GM19455 (cell line): ENCODE measurements around the gene ECHDC1.
A peak's percentile ranks its signal among the peaks of the same experiment; 100 is the strongest.

Experiments used
- ATAC-seq: cut with Tn5 transposase; IDR thresholded peaks from one replicate; pipeline ENCODE4 v1.9.1; 2021; ENCODE audit not compliant: unreplicated experiment

Gene ECHDC1

GRCh38 chr6:127290391-127291265 lies 52.8 kb downstream of the ECHDC1 start:
- ATAC-seq, result peak; percentile 0

DNA sequence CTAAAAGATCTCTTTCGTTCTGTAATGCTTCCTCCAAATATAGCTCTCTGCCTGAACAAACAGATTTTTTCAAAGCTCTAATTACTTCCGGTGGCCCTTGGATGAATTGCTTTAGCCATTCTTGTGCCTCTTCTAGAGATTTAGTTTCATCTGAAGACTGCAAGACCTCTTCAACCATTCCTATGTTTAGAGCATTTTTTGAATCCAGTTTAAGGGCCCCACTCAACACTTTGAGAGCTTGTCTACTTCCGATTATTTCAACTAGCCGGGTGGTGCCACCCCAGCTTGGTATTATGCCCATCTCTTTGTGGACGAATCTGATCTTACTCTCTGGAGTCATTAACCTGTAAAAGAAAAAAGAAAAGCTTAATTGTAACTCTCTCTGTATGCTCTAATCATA lies 53.5 kb downstream of the ECHDC1 start:
- ATAC-seq, result no peak

DNA sequence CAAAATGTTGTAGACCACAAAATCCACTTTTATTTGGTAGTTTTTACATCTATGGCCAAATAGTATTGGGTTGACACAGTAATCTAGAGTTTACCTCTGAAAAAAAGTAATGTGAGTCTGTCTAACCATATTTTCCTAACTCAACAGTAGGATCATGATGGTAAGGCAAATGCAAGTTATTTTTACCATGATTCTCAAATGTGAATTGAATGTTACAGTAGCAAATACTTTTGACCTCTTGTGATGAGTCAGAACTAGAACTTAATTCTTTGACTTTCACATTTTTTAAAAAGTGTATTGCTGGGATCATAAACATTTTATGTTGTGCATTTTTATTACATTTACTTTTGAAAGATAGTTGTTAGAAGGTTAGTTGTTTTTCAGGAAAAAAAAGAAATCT lies 54.7 kb downstream of the ECHDC1 start:
- ATAC-seq, result no peak

DNA sequence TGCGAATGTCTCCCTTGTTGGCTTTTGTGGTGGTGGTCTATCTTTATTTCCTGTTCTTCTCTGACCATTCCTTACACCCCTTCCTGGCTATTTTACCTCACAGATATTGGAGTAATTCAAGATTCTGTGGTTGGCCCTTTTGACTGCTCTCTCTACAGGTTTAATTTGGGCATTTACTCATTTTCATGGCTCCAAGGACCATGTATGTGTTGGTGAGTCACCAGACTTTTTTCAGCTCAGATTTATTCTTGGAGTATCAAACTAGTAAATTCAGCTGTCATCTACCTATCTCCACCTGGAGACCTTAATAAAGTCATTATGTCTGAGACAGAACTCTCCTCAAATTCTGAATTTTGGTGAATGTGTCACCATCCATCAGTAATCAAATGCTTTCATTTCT lies 61.2 kb downstream of the ECHDC1 start:
- no peak for ATAC-seq

GRCh38 chr6:127279815-127280214 lies 63.6 kb downstream of the ECHDC1 start:
- ATAC-seq, result no peak

GRCh38 chr6:127277878-127278843 lies 65.2 kb downstream of the ECHDC1 start:
- no peak for ATAC-seq

DNA sequence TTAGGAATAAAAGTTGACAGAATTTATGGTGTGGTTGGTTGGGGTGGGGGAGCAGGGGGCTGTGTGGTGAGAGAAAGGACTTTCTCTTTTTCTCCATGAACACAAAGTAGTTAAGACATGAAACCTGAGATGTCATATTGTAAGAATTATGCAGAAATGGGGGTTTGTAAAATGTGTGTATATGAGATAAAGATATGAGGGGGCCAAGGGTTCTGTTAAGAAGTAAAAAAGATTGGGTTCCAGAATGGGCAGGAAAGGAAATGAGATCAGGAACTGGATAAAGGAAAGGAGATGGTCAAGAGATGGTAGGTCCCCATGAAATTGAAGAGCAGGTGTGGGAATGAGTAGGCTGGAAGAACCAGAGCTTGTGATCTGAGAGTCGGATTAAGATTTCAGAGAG lies 67.1 kb downstream of the ECHDC1 start:
- no peak for ATAC-seq

DNA sequence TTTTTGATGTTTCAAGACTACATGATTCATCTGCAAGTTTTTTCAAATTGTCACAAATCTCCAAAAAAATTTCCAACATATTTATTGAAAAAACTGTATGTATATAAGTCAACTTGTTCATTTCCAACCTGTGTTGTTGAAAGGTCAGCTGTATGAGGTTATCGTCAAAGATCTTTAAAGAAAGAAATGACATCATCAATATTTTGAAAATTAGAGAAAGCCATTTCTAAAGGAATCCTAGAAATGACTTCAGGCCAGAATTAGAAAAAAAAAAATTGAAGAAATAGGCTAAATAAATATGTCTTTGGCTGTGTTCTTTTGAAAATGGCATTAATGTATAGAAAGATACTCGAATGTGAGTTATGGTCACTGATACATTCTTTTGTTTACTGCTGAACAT lies 69.9 kb downstream of the ECHDC1 start:
- no peak for ATAC-seq

GRCh38 chr6:127272576-127272975 lies 70.8 kb downstream of the ECHDC1 start:
- ATAC-seq, result no peak

- ATAC-seq, result peak; percentile 0
These were observed 75.5 kb downstream of the ECHDC1 start for GRCh38 chr6:127267646-127268625.

DNA sequence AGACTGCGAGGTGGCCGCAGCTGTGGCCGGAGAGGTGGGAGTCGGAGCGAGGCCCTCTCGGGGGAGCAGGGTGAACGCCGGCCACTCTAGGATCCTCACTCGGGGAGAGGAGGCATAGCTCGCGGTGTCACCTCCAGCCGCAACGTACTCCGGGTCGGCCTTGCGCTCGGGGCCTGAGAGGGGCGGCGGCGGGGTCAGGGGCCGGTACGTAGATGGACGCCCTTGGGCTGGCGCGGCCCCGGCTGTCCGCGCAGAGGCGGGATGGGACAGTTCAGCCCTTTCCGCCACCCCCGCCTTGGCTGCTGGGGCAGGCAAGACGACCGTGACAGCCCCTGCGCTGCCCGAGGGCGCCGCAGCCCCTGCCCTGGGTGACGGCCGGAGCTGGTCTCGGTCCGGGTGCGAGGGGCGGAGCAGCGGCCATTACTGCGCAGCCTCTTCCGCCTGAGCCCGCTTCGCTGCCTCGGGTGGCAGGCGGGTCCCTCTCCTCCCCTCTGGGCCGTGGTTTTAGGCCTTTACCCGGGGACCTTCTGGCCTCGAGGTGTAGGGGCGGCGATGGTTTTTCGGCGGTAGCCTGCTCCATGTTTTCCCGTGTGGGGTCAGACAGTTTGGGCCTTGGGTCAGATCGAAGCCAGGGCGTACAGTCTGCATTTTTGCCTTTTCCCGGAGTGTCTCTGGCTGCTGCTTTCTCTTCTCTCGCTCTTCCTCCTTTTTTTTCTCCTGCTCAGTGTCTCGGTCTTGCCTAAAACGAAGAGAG lies 76.3 kb downstream of the ECHDC1 start:
- peak; percentile 82 for ATAC-seq

- peak; percentile 85 for ATAC-seq
These were observed 77.1 kb downstream of the ECHDC1 start, which contains the start of gene RNF146 for GRCh38 chr6:127266178-127266891. TSS of gene RNF146 (plus strand) at chr6:127266864. CDS start at chr6:127280339, 13,475 bp downstream.

DNA sequence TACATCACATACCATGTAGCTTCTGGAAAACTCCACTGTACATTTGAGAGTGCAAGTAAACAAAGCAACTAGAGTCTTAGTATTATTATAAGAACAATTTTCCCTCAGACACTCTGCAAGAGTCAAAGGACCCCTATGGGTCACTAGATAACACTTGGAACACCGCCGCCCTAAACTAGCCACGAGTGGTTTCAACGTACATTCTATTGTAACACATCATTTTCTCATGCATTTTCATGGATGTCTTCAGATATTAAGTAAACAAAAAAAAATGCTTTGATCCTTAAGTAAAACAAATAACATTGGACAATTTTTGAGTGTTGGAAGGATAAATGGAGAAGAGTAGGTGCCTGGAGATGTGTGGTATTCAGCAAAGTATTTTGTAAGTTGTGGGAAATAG lies 79.9 kb downstream of the ECHDC1 start:
- no peak for ATAC-seq

DNA sequence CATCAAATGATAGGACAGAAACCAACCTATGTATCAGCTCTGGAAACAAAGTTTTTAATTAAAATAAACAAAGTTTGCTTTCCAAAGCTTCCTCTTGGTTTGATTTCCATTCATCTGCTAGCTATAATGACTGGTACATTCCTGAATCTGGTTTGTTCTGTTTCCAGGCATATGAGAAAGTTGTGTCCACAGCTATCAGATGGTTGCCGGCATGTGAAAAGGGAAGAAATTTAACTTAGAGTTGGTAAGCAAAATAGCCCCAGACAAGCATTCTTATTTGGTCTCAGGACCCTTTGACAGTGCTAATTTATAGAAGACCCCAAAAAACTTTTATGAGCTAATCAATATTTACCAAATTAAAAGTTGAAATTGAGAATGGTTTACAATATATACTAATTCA lies 80.5 kb downstream of the ECHDC1 start:
- ATAC-seq, result no peak

DNA sequence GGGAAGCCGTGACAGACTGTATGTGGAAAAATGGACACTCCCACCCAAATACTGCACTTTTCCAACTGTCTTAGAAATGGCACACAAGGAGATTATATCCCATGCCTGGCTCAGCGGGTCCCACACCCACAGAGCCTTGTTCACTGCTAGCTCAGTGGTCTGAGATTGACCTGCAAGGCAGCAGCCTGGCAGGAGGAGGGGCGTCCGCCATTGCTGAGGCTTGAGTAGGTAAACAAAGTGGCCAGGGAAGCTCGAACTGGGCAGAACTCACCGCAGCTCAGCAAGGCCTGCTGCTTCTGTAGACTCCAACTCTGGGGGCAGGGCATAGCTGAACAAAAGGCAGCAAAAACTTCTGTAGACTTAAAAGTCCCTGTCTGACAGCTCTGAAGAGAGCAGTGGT lies 88.1 kb downstream of the ECHDC1 start:
- ATAC-seq, result no peak

DNA sequence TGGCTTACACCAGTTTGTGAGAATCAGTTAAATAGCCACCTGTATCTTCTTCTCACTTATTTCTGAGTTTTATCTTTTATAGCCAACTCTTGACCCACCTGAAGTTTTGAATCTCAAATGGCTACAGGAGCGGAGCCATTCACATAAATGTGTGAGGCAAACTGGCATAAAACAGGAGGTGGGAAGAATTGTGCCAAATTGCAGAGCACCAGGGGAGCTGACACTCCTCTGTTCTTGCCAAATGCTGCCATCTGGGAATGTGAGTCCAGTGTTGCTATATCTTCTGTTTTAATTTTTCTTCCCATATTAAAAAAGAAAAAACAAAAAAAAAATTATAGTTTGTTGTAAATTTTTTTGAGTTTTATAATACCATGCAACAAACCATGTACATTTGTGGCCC lies 93.8 kb downstream of the ECHDC1 start:
- no peak for ATAC-seq

DNA sequence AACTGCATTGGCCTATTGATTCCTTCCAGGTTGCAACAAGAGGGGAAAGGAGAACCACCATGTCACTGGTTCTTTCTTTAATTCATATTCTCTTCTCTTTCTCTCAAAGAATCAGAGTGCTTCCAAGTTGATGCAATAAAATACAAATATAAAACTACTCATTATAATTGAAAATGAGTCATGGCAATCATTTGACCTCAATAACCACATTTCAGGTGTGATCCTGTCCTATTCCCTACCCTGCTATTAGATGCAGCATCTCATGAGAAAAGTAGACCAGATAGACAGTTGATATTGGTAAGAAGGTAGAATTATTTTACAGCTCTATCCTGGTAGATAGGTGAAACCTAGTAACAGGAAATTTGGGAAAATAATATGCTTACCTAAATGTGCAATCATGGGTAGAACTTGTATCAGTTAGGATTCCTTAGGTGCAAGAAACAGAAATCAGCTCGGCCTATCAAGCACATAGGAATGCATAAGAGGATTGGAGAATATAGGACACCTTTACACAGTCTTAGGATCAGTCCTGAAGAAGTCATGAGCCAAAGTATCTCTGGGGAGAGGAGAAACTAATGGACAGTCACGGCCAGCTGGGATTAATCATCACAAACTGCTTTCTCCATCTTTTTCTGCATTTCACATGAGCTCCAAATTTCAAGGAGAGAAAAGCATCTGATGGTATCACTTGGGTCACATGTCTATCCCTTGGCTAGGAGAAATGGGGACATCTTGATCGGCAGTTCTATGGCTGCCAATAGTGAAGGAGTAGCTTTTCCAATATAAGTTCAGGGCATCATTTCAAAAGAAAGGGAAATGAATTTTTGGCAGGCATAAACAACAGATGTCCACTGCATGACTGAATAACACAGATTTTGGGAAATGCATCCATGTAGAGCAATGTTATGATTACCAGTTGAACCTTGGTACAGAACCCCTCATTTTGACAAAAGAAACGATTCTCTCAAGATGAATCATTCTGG lies 96.0 kb downstream of the ECHDC1 start:
- ATAC-seq, result no peak

DNA sequence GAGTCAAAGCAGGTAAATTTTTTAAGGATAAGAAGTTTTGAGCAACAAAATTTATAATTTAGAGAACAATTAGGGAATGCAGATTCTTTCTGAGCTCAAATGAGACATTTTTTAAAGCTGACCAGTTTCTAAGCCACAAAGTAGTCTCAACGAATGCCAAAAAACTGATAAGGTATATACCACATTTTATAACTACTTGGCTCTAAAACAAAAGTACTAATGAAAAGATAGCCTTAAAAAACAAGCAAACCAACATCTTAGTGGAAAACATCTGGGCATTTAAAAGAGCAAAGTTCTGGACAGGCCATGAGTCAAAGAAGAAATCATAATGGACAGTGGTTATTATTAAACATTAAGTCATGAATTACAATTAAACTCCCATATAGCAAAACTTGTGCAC lies 99.9 kb downstream of the ECHDC1 start:
- ATAC-seq, result no peak
